GM19372 (cell line): Measurements from ENCODE around the gene AGK.
A peak's percentile ranks its signal among the peaks of the same experiment; 100 is the strongest.
"Not testable (repeated sequence)": the region's sequence is repeated elsewhere in the genome, so short reads cannot be mapped to it uniquely, and the experiment has no call there.

ENCODE experiments used
- ATAC-seq: cut with Tn5 transposase; IDR thresholded peaks from one replicate; pipeline ENCODE4 v1.9.1; 2021; ENCODE audit warnings: mild to moderate bottlenecking, low read depth, moderate library complexity; ENCODE audit not compliant: unreplicated experiment

The AGK gene

DNA sequence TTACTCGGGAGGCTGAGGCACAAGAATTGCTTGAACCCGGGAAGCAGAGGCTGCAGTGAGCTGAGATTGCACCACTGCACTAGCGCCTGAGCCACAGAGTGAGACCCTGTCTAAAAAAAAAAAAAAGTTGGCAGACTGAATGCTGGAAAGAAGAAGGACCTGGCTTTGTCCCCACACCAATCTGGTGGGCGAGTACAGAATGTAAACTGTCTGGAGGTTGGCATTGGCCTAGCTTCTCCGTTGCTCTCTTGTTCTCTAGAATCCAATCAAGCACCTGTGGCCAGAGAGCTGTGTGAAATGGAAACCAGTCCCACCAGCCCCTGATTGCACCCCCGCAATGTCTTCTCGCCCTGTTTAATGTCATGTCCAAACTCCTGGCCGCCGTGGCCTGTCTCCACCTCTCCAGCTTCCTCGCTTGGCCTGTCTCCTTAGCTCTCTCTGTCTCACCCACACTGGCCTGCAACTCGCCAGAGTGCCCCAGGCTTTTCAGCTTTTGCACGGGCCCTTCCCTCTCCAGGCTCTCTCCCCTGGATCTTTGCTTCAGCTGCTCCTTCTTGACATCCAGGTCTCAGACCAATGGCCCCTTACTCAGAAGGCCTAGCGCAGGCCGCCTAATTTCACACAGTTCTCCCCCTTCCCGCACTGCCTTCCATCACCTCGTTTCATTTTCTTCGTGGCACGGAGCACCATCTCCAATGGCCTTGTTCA lies 670 bp upstream of the AGK start:
- ATAC-seq, result peak; percentile 5

DNA sequence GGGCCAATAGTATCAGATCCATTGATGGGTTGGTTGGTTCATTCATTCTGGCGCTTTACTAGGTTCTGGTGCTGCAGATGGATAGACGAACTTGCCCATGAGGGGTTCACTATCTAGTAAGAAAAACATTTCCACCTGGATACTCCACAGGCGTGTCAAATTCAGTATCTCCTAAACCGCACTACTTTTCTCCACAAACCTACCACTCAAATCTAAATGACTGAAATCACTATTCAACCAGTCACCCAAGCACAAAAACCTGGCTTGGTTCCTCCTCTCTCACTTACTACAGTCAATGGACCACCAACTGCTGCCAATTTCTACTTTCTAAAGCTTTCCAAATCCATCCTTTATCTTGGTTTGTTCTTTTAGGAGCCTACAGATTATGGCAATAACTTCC lies 572 bp downstream of the AGK start:
- ATAC-seq, result no peak

DNA sequence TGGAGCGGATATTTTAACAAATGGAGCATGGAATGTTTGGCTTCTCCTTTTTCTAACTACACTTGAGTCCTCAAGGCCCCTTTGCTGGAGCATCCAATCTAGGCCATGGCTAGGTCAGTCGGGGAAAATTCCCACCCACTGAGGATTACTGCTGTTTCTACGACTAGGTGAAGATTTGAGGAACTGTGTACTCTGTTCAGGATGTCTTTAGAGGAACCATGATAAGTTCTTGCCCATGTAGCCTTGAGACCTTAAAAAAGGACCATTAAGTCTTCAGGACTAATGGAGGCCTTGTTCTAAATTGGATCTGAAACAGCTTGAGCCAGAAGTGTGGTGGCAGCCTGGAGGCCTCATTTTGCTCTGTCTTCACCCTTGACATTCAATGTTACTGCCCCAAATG lies 6.2 kb downstream of the AGK start:
- ATAC-seq, result no peak

DNA sequence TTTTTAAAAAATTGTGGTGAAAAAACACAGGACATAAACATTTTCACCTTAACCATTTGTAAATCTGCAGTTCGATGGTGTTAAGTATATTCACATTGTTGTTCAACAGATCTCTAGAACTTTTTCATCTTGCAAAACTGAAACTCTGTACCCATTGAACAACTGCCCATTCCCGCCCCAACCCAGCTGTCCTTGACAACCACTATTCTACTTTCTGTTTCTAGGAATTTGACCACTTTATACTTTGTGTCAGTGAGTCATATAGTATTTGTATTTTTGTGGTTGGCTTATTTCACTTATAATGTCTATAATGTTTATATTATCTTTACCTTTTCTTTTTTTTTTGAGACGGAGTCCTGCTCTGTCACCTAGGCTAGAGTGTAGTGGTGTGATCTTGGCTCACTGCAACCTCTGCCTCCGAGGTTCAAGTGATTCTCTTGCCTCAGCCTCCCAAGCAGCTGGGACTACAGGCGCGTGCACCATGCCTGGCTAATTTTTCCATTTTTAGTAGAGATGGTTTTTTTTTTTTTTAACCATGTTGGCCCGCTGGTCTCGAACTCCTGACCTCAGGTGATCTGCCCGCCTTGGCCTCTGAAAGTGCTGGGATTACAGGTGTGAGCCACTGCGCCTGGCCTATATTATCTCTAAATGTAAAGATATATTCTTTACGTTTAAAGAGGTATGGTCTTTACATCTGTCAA lies 6.8 kb downstream of the AGK start:
- not testable (repeated sequence) for ATAC-seq

DNA sequence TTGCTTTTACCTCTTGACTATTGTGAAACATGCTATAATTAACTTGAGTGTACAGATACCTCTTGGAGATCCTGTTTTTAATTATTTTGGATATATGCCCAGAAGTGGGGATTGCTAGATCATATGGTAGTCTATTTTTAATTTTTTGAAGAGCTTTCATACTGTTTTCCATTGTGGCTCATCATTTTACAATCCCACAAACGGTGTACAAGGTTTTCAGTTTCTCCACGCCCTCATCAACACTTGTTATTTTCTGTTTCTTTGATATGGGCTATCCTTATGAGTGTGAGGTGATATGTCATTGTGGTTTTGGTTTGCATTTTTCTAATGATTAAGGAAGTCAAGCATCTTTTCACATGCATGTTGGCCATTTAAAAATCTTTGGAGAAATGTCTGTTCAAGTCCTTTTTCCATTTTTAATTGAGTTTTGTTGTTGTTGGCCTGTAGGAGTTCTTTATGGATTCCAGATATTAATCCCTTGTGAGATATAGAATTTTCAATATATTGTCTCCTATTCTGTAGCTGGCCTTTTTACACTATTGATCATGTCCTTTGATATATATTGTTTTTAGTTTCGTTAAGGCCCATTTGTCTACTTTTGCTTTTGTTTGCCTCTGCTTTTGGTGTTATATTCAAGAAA lies 7.5 kb downstream of the AGK start:
- peak; percentile 79 for ATAC-seq

DNA sequence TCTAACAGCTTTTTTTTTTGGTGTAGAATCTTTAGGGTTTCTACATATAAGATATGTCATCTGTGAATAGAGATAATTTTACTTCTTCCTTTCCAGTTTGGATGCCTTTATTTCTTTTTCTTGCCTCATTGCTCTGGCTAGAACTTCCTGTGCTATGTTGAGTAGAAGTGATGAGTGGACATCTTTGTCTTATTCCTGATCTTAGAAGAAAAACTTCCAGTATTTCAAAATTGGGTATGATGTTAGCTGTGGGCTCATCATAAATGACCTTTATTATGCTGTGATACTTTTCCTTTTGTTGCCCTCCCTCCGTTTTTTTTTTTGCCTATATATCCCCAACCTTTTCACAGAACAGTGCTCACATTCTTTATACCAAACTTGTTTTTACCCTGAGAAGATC lies 8.8 kb downstream of the AGK start:
- no peak for ATAC-seq

DNA sequence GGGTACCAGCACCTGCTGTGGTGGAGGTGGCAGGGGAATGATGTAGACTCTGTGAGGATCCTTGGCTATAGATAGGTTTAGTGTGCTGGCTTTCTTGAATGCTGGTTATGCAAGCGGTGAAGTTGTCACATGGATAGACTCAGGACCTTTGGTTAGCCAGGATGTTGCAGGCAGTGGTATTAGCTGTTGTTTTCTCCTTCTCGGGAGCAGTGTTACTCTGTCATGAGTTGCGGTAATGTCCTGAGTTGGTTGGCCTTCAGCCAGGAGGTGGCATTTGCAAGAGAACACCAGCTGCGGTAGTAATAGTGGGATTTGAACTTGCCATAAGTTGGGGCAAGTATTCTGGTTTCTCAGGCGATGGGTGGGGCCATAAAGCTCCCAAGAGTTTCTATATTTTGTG lies 10.8 kb downstream of the AGK start:
- no peak for ATAC-seq

DNA sequence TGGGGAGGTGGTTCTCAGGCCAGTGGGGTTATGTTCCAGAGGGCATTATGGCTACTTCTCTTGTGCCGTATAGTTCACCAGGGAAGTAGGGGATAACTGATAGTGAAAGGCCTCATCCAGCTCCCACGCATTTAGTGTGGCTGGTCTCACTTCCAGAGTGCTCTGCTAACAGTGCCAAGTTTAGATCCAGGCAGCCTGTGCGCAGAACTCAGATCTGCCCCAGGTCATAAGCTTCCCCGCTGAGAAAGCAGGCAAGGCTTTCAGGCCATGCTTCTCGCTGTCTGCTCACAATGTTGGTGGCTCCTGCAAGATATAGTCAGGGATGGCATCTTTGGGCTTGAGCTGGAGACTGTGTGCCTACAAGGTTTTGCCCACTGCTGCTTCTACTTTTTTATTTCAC lies 11.3 kb downstream of the AGK start:
- ATAC-seq, result no peak

DNA sequence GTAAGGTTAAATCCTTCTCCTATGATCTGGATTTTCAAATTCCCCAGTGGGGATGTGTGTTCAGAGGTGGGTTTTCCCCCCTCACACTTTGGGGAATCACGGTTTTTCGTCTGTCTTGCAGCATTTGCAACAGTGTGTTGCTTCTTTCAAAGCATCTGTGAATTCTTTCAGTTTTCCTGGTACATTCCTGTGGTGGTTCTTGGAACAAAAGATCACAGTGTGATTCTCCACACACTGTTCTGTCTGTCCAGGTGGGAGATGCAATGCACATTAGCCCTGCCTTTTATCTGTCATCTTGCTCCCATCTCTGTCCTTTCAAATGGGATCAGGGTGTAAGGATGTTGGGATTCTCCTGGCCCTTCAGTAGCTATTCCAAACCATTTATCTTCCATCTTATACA lies 11.8 kb downstream of the AGK start:
- ATAC-seq, result no peak

DNA sequence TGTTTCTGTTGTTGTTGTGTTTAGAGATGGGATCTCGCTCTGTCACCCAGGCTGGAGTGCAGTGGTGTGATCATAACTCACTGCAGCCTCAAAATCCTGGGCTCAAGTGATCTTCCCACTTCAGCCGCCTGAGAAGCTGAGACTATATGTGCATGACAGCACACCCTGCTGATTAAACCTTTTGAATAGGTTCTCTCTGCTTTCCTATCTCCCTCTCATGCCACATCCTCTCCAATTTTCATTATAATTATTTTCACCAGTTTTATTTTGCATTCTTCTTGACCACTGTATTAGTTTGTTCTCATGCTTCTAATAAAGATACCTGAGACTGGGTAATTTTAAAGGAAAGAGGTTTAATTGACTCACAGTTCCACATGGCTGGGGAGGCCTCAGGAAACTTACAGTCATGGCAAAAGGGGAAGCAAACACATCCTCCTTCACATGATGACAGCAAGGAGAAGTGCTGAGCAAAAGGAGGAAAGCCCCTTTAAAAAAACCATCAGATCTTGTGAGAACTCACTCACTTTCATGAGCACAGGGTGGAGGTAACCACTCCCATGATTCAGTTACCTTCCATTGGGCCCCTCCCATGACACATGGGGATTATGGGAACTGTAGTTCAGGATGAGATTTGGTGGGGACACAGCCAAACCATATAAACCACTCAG lies 12.9 kb downstream of the AGK start:
- no peak for ATAC-seq

DNA sequence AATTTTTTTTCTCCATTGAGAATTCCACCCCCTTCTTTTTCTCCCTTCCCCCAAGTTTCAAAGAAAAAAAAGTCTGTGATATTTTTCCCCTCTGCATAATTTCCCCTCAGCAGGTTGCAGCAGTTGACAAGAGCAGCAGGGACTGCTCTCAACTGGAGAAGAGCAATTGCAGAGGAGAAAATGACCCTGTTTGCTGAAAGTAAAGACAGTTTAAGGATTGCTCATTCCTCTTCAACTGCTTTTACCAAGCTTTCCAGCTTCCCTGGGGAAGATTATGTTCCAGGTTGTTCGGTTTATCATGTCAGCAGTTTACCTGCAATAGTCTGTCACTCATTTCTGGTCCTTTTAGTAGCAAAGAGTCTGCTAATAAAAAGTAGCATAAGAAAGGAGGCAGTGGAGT lies 16.2 kb downstream of the AGK start:
- no peak for ATAC-seq

DNA sequence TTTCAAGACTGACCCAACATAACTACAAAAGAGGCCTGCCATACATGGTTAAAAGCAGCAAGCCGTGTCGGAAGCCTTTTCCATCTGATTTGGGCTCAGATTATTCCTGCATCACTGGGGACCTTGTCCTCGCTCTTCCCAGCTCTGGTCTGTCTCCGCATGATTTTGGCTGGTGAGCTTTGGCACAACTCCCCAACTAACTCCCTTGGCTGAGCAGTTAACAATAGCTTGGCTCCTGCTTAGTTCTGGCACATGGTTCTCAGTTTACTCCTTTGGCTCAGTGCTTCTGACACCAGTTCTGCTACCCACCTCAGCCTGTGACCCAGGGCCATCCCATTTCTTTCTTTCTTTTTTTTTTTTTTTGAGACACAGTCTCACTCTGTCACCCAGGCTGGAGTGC lies 17.0 kb downstream of the AGK start:
- ATAC-seq, result no peak

DNA sequence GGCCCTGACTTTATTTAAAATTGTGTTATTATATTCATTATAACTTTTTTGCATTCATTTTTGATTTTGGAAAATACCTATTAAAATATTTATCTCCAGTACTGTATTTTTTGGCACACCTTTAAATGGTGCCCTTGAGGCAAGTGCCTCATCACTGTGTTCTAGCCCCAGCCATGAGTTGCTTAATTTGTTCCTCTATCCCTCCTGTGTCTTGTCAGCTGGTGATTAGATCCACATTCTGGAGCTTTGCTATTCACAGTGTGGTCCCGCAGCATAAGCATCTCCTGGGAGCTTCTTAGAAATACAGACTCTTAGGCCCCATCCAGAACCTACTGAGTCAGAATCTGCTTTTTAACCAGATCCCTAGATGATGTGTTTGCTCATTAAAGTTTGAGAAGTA lies 19.8 kb downstream of the AGK start:
- no peak for ATAC-seq

DNA sequence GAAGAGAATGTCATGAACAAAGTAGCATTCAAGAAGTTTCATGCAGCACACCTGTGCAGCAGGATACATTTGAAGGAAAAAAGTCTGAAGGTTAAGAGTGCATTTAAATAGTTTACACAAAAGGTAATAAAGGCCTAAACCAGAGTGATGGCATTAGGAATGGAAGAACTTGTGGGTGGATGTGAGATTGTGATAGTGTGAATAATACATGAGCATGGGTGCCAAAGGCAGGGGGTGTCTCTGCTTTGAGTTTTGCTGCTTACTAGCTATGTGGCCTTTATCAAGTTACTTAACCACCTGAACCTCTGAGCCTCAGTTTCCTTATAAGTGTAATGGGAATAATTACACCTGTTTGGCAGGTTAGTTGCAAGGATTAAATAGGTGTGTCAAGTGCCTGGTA lies 21.0 kb downstream of the AGK start:
- no peak for ATAC-seq

DNA sequence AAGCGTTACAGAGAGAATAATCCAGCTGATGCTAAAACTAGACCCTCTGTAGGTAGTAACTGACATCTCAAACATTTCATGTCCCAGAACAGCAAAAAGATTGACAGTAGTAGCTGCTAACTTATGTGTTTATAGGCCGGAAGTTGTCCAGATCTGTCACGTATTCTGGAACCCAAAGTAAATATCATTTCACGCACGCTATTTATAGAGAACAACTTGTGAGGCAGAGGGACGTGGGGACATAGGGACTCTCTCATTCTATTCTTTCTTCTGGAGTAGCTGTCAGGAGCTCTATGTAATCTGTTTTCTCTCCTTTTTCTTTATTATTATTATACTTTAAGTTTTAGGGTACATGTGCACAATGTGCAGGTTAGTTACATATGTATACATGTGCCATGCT lies 22.3 kb downstream of the AGK start:
- no peak for ATAC-seq

DNA sequence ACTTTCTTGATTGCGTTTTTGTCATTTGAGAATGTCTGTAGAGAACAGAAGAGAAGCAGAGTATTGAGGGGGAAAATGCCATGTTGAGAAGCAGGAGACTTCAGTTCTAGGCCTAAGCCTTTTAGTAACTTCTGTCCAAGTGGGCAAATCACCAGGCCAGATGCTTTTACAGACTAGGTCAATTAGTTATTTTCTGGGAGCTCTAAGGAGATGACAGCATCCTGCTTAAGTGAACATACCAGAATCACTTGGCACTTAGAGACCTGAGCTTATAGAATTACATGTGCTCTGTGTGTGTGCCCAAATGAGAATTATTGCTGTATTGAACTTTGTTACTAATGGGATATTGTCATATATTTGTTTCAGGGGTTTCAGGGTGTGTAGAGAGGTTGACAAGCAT lies 24.0 kb downstream of the AGK start:
- no peak for ATAC-seq

DNA sequence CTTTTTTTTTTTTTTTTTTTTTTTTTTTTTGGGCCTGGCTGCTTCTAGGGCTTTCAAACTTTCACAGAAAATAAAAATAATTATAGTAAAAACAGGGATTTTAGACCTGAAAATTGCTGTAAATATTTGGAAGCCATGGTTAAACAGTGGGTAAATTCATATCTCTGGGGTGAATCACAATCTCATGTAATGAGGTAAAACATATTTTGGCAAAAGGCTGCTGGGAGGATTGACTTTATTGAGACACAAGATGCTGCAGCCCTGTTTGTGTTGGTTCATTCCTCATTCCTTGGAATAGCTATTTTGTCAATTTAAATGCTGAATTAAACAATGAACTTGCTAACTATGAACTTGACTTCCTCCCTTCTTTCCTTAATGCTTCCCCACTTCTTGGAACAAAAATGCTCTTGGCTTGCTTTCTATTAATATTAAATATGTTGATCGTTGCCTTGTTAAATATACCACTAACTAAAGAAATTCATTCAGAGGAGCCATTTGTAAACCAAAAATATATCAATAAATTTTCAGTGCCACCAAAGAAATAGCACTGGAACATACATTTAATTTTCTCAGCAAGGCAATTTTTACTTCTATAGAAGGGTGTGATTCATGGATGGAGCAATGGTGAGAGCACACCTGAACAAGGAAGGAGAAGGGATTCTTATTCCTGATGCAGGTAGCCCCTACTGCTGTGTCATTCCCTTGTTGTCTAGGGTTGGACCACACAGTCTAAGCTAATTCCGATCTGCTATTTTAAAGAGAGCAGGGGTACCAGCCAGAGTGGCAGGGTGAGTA lies 24.6 kb downstream of the AGK start:
- no peak for ATAC-seq

DNA sequence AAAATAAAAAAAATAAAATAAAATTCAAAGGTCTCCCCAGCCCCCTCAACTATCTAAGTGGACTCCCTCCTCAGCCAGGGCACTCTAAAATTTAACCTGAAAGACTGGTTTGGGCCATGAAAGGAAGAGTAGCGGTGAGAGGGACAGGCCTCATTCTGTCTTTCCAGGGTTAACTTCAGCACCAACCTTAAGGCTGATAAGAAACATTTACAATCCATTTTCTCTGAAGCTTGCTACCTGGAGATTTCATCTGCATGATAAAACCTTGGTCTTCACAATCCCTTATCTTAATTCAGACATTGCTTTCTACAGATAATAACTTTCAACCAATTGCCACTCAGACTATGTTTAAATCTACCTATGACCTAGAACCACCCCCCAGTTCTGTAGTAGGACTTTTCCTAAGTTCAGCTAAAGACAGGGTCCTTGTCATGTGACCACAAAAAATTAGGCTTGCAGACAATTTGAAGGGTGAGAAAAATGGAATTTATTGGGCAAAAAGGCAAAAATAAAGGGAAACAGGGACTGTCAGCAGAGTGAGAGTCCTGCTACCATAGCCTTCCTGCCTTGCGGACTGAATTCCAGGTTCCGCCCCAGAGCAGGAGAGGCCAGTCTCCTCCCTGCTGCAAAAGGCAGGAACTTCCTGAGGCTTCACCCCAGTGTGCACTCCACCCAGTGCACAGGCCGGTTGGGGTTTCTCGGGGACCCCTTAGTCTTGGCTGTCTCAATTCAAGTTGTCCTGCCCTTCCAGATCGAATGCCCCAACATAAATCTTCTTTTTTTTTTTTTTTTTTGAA lies 26.0 kb downstream of the AGK start:
- ATAC-seq, result no peak

DNA sequence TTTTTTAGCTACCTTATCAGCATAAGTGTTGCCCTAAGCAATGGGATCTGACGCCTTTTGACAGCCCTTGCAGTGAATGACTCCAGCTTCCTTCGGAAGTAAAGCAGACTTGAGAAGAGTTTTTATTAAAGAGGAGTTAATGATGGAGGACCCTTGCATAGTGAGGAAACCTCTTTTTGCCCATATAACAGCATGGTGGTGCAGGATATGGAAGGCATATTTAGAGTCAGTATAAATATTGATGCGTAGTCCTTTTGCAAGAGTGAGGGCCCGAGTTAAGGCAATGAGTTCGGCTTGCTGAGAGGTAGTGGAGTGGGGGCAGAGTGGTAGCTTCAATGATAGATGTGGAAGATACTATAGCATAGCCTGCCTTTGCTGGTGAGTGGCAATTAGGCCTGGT lies 28.7 kb downstream of the AGK start:
- ATAC-seq, result not testable (repeated sequence)

DNA sequence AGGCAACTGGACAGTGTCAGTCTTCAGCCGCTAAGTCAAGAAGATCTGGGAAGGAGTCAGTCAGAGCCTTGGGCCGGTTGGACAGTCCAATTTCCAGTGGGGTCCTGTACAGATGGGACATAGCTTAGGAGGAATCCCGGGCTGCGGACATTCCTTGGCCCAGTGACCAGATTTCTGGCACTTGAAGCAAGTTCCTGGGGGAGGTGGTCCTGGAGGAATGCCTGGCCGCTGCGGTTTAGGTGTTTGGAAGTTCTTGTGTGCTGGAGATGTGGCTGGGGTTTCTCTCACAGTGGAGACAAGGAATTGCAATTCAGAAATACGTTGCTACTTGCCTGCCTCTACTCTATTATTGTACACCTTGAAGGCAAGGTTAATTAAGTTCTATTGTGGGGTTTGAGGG lies 30.9 kb downstream of the AGK start:
- not testable (repeated sequence) for ATAC-seq
